Trophoblast cell (in vitro differentiated cells and primary cell): ENCODE measurements around the gene GNAL.

Experiments
- DNase-seq, 2 donors: peaks; one replicate each; pipeline ENCODE4 v3.0.0-alpha.2; 2016
- H2AFZ ChIP-seq: 2 replicates; pipeline ENCODE4 v1.6.1; 2013; ENCODE audit warnings: low read length, moderate library complexity, mild to moderate bottlenecking; ENCODE audit not compliant: insufficient read depth, poor library complexity
- H2AK5ac ChIP-seq: 2 replicates; pipeline ENCODE4 v1.6.1; 2013; ENCODE audit warnings: mild to moderate bottlenecking, low read length
- H2BK120ac ChIP-seq: 2 replicates; pipeline ENCODE4 v1.6.1; 2013; ENCODE audit warnings: low read length, mild to moderate bottlenecking, moderate library complexity; ENCODE audit not compliant: insufficient read depth, poor library complexity
- H2BK12ac ChIP-seq: 2 replicates; pipeline ENCODE4 v1.6.1; 2013; ENCODE audit warnings: mild to moderate bottlenecking, low read length, moderate library complexity
- H2BK5ac ChIP-seq: 2 replicates; pipeline ENCODE4 v1.6.1; 2013; ENCODE audit warnings: low read length, low read depth, moderate library complexity, mild to moderate bottlenecking; ENCODE audit not compliant: poor library complexity
- H3K14ac ChIP-seq: 2 replicates; pipeline ENCODE4 v1.6.1; 2013; ENCODE audit warnings: mild to moderate bottlenecking, low read length
- H3K18ac ChIP-seq: 2 replicates; pipeline ENCODE4 v1.6.1; 2013; ENCODE audit warnings: mild to moderate bottlenecking, low read length
- H3K23ac ChIP-seq: 2 replicates; pipeline ENCODE4 v1.6.1; 2013; ENCODE audit warnings: low read length
- H3K27ac ChIP-seq: 2 replicates; pipeline ENCODE4 v1.5.1; 2013; ENCODE audit warnings: low read depth, mild to moderate bottlenecking, inconsistent platforms, low read length, moderate library complexity
- H3K27me3 ChIP-seq: 2 replicates; pipeline ENCODE4 v1.6.1; 2013; ENCODE audit warnings: inconsistent platforms, mild to moderate bottlenecking, low read length, moderate library complexity; ENCODE audit not compliant: insufficient read depth
- H3K36me3 ChIP-seq, 2 experiments: 1 replicate in 1 of 2; 2 replicates in 1 of 2; pipeline ENCODE4 v1.6.1; 2013; ENCODE audit warnings: low read length in 2 of 2, mild to moderate bottlenecking in 2 of 2, moderate library complexity in 1 of 2; ENCODE audit not compliant: insufficient read depth in 2 of 2, control insufficient read depth in 1 of 2
- H3K4ac ChIP-seq: 2 replicates; pipeline ENCODE4 v1.6.1; 2013; ENCODE audit warnings: low read depth, mild to moderate bottlenecking, low read length, moderate library complexity
- H3K4me1 ChIP-seq, 2 experiments: 1 replicate in 1 of 2; 2 replicates in 1 of 2; pipeline ENCODE4 v1.6.1; 2013; ENCODE audit warnings: low read length in 2 of 2, mild to moderate bottlenecking in 2 of 2, moderate library complexity in 1 of 2; ENCODE audit not compliant: insufficient read depth in 2 of 2, control insufficient read depth in 1 of 2
- H3K4me2 ChIP-seq: 2 replicates; pipeline ENCODE4 v1.6.1; 2013; ENCODE audit warnings: inconsistent platforms, mild to moderate bottlenecking, low read length, moderate library complexity
- H3K4me3 ChIP-seq: 2 replicates; pipeline ENCODE4 v1.5.1; 2013; ENCODE audit warnings: mild to moderate bottlenecking, low read depth, low read length, inconsistent platforms
- H3K79me1 ChIP-seq: one replicate; pipeline ENCODE4 v1.6.1; 2013; ENCODE audit warnings: low read length
- H3K79me2 ChIP-seq: 2 replicates; pipeline ENCODE4 v1.6.1; 2013; ENCODE audit warnings: low read length, mild to moderate bottlenecking; ENCODE audit not compliant: control insufficient read depth, insufficient read depth, poor library complexity
- H3K9ac ChIP-seq: 2 replicates; pipeline ENCODE4 v1.6.1; 2013; ENCODE audit warnings: mild to moderate bottlenecking, low read length
- H3K9me3 ChIP-seq: 2 replicates; pipeline ENCODE4 v1.6.1; 2013; ENCODE audit warnings: low read depth, mild to moderate bottlenecking, control low read depth, inconsistent platforms, low read length; ENCODE audit not compliant: insufficient read depth
- H4K12ac ChIP-seq: 2 replicates; pipeline ENCODE4 v1.6.1; 2013; ENCODE audit warnings: low read depth, mild to moderate bottlenecking, low read length, moderate library complexity
- H4K8ac ChIP-seq: 2 replicates; pipeline ENCODE4 v1.6.1; 2013; ENCODE audit warnings: low read depth, mild to moderate bottlenecking, low read length, moderate library complexity
- H4K91ac ChIP-seq: one replicate; pipeline ENCODE4 v1.6.1; 2013; ENCODE audit warnings: low read depth, mild to moderate bottlenecking, low read length, moderate library complexity
- WGBS: extraction: QIAGEN DNeasy Blood & Tissue Kit; methylation state at CpG from one replicate; pipeline ENCODE4 v1.1.7; 2013; ENCODE audit warnings: missing lambda C conversion rate; ENCODE audit not compliant: insufficient read length, insufficient coverage; ENCODE audit errors: extremely low coverage; 5-methylcytosine and 5-hydroxymethylcytosine counted together

The GNAL gene

GRCh38 chr18:11733031-11733430 is 44.0 kb downstream of the GNAL start:
- no peak overlapping the region for H2BK12ac ChIP-seq
- no CpG with 5 or more reads among the region's 17 CpGs for WGBS
- H2AK5ac ChIP-seq: no peak overlapping the region
- H3K4me1 ChIP-seq: no peaks in the 10 kb centered on the region
- H3K23ac ChIP-seq: no peak overlapping the region
- H3K4me3 ChIP-seq: no peak overlapping the region
- H3K27me3 ChIP-seq: no peaks in the 10 kb centered on the region
- no peak overlapping the region for H4K91ac ChIP-seq
- H2BK5ac ChIP-seq: no peak overlapping the region
- no peak overlapping the region for H4K8ac ChIP-seq
- H3K4me2 ChIP-seq: no peak overlapping the region
- no peak overlapping the region for H3K4ac ChIP-seq
- H3K27ac ChIP-seq: no peak overlapping the region
- no peak overlapping the region for H3K18ac ChIP-seq
- H4K12ac ChIP-seq: no peak overlapping the region
- H3K14ac ChIP-seq: no peak overlapping the region
- H3K9me3 ChIP-seq: no peaks in the 10 kb centered on the region
- no peaks in the 10 kb centered on the region for H3K79me1 ChIP-seq
- no peaks in the 10 kb centered on the region for H3K36me3 ChIP-seq
- H3K9ac ChIP-seq: no peak overlapping the region
- H3K79me2 ChIP-seq: no peaks in the 10 kb centered on the region
- H2AFZ ChIP-seq: no peak overlapping the region
- H2BK120ac ChIP-seq: no peak overlapping the region
- DNase-seq: peak; percentile 72 to 88

GRCh38 chr18:11736656-11737055 is 47.6 kb downstream of the GNAL start:
- no peaks in the 10 kb centered on the region for H3K36me3 ChIP-seq
- peak; percentile 15 to 79 for DNase-seq
- WGBS: no CpG with 5 or more reads among the region's 1 CpG
- H2BK120ac ChIP-seq: no peak overlapping the region
- H3K27me3 ChIP-seq: no peaks in the 10 kb centered on the region
- no peak overlapping the region for H2AFZ ChIP-seq
- H3K4me2 ChIP-seq: no peak overlapping the region
- no peak overlapping the region for H4K91ac ChIP-seq
- no peak overlapping the region for H4K12ac ChIP-seq
- H3K14ac ChIP-seq: no peak overlapping the region
- H4K8ac ChIP-seq: no peak overlapping the region
- no peak overlapping the region for H2AK5ac ChIP-seq
- H3K18ac ChIP-seq: no peak overlapping the region
- no peak overlapping the region for H3K9ac ChIP-seq
- H3K79me2 ChIP-seq: no peaks in the 10 kb centered on the region
- H3K79me1 ChIP-seq: no peaks in the 10 kb centered on the region
- H3K4me3 ChIP-seq: no peak overlapping the region
- H3K4me1 ChIP-seq: no peaks in the 10 kb centered on the region
- no peak overlapping the region for H2BK12ac ChIP-seq
- no peak overlapping the region for H3K27ac ChIP-seq
- H2BK5ac ChIP-seq: no peak overlapping the region
- no peak overlapping the region for H3K23ac ChIP-seq
- H3K9me3 ChIP-seq: no peaks in the 10 kb centered on the region
- no peak overlapping the region for H3K4ac ChIP-seq

- no peak overlapping the region for H4K12ac ChIP-seq
- no peak overlapping the region for H2BK5ac ChIP-seq
- H3K4me3 ChIP-seq: no peak overlapping the region
- no peak overlapping the region for H2AK5ac ChIP-seq
- H3K79me1 ChIP-seq: no peaks in the 10 kb centered on the region
- no peaks in the 10 kb centered on the region for H3K27me3 ChIP-seq
- H3K23ac ChIP-seq: no peak overlapping the region
- H2BK12ac ChIP-seq: no peak overlapping the region
- no peak overlapping the region for H4K91ac ChIP-seq
- H4K8ac ChIP-seq: no peak overlapping the region
- no peak overlapping the region for H3K14ac ChIP-seq
- no peak overlapping the region for H2BK120ac ChIP-seq
- no peaks in the 10 kb centered on the region for H3K9me3 ChIP-seq
- H3K4me1 ChIP-seq: no peaks in the 10 kb centered on the region
- no CpG with 5 or more reads among the region's 7 CpGs for WGBS
- H3K18ac ChIP-seq: no peak overlapping the region
- no peak overlapping the region for H2AFZ ChIP-seq
- H3K9ac ChIP-seq: no peak overlapping the region
- no peaks in the 10 kb centered on the region for H3K36me3 ChIP-seq
- no peak overlapping the region for H3K4me2 ChIP-seq
- no peaks in the 10 kb centered on the region for H3K79me2 ChIP-seq
- H3K4ac ChIP-seq: no peak overlapping the region
- DNase-seq: no peak
- no peak overlapping the region for H3K27ac ChIP-seq
These were observed 50.8 kb downstream of the GNAL start for GRCh38 chr18:11739893-11740292.

- no peak overlapping the region for H3K27ac ChIP-seq
- no peak overlapping the region for H2BK120ac ChIP-seq
- H4K8ac ChIP-seq: no peak overlapping the region
- no peaks in the 10 kb centered on the region for H3K4me1 ChIP-seq
- no peak overlapping the region for H3K9ac ChIP-seq
- H2AFZ ChIP-seq: no peak overlapping the region
- no peak overlapping the region for H3K14ac ChIP-seq
- no peak overlapping the region for H2BK12ac ChIP-seq
- H3K36me3 ChIP-seq: no peaks in the 10 kb centered on the region
- H3K23ac ChIP-seq: no peak overlapping the region
- no peak overlapping the region for H3K18ac ChIP-seq
- no peak overlapping the region for H3K4me2 ChIP-seq
- DNase-seq: peak; percentile 37 to 60
- H4K12ac ChIP-seq: no peak overlapping the region
- no peaks in the 10 kb centered on the region for H3K9me3 ChIP-seq
- H3K79me1 ChIP-seq: no peaks in the 10 kb centered on the region
- H2AK5ac ChIP-seq: no peak overlapping the region
- no peak overlapping the region for H3K4me3 ChIP-seq
- no peaks in the 10 kb centered on the region for H3K27me3 ChIP-seq
- H3K4ac ChIP-seq: no peak overlapping the region
- H3K79me2 ChIP-seq: no peaks in the 10 kb centered on the region
- WGBS: no CpG with 5 or more reads among the region's 2 CpGs
- H2BK5ac ChIP-seq: no peak overlapping the region
- no peak overlapping the region for H4K91ac ChIP-seq
These were observed 51.4 kb downstream of the GNAL start for GRCh38 chr18:11740461-11740860.
